Panc1 (cell line): ENCODE measurements around the gene ZBTB20. TPM values are rescaled to one million over a fixed set of nuclear protein-coding genes. Genes with fewer than 3 reads are reported as not detected.

Experiments used
- ATAC-seq: fragments of 200-7000 bp; cut with Tn5 transposase; 2 replicates; pipeline ENCODE4 v1.9.1; 2020; ENCODE audit warnings: mild to moderate bottlenecking, moderate library complexity
- BruUV-seq: library from RNA; stranded (reverse); fragments of 400-500 nt; replicated peaks from 2 replicates; lab custom pipeline; 2021; lab: Mats Ljungman, UMichigan
- CTCF ChIA-PET: fragments of 300-600 bp; sonication (Branson Sonifier 250); formaldehyde crosslinking; loops from one replicate; lab custom pipeline; 2022; ENCODE audit warnings: antibody characterized with exemption; lab: Charles Lee
- POLR2A ChIA-PET: fragments of 300-600 bp; sonication (Branson Sonifier 250); formaldehyde crosslinking; loops from one replicate; lab custom pipeline; 2022; ENCODE audit warnings: antibody characterized with exemption; lab: Charles Lee
- DNase-seq: peaks from one replicate; pipeline ENCODE4 v3.0.0-alpha.2; 2010; ENCODE audit warnings: low read depth, low spot score
- H3K27ac ChIP-seq: 2 replicates; pipeline ENCODE4 v1.5.1; 2011; ENCODE audit warnings: mild to moderate bottlenecking, low read length, inconsistent platforms
- H3K27me3 ChIP-seq: fragments of 200-500 bp; sonication (Bioruptor generic); 2 replicates; pipeline ENCODE4 v1.6.0; 2014; ENCODE audit warnings: low read length, inconsistent platforms; ENCODE audit not compliant: control insufficient read depth, insufficient read depth
- H3K36me3 ChIP-seq: fragments of 200-500 bp; sonication (Bioruptor generic); 2 replicates; pipeline ENCODE4 v1.5.1; 2014; ENCODE audit warnings: inconsistent platforms, mild to moderate bottlenecking, low read length, moderate library complexity; ENCODE audit not compliant: control insufficient read depth, insufficient read depth
- H3K4me1 ChIP-seq: 2 replicates; pipeline ENCODE4 v1.5.1; 2011; ENCODE audit warnings: inconsistent platforms, mild to moderate bottlenecking, low read length, moderate library complexity; ENCODE audit not compliant: control insufficient read depth, insufficient read depth
- H3K4me3 ChIP-seq, 2 experiments: 2 replicates each; pipeline ENCODE4 v1.5.1; 2011 to 2012; ENCODE audit warnings: low read depth in 2 of 2, low read length in 2 of 2, mild to moderate bottlenecking in 2 of 2, inconsistent platforms in 1 of 2, moderate library complexity in 1 of 2
- H3K9me3 ChIP-seq: fragments of 200-500 bp; sonication (Bioruptor generic); 2 replicates; pipeline ENCODE4 v1.5.1; 2014; ENCODE audit warnings: low read depth, mild to moderate bottlenecking, inconsistent platforms, low read length, moderate library complexity; ENCODE audit not compliant: control insufficient read depth, insufficient read depth
- POLR2AphosphoS5 ChIP-seq: IDR thresholded peaks from 2 replicates; pipeline ENCODE4 v1.6.1; 2012; ENCODE audit warnings: mild to moderate bottlenecking, low read depth, low read length, moderate library complexity
- SIN3A ChIP-seq: IDR thresholded peaks from 2 replicates; pipeline ENCODE4 v1.6.1; 2012; ENCODE audit warnings: low read depth, mild to moderate bottlenecking, low read length, moderate library complexity, borderline replicate concordance; ENCODE audit not compliant: insufficient read depth
- TCF7L2 ChIP-seq: IDR thresholded peaks from 2 replicates; pipeline ENCODE4 v1.6.1; 2011; ENCODE audit warnings: mild to moderate bottlenecking, low read depth, low read length, inconsistent platforms
- in situ Hi-C: cut with HindIII; loops from 2 replicates; pipeline ENCODE4 v1.10.0; 2016; ENCODE audit warnings: low sequenced_read_pairs, low pct_unique_long_range_greater_than_20kb
- intact Hi-C: fragments of 100-400 bp; cut with micrococcal nuclease; formaldehyde crosslinking; loops from one replicate; pipeline ENCODE4 v1.10.0; 2022; ENCODE audit not compliant: unreplicated experiment
- total RNA-seq: library from RNA; stranded (reverse); gene quantifications from one replicate; pipeline ENCODE4 v1.2.1, GENCODE V29; 2021; ENCODE audit not compliant: unreplicated experiment
- TF ChIP-seq, protein P1 (sequence below): fragments of 450-650 bp; IDR thresholded peaks from 2 replicates; pipeline ENCODE4 v1.5.1; 2017; ENCODE audit warnings: mild to moderate bottlenecking
- TF ChIP-seq, protein P2 (sequence below), 2 experiments: IDR thresholded peaks; 2 replicates each; pipeline ENCODE4 v1.6.1; 2011 to 2012; ENCODE audit warnings: low read depth in 2 of 2, control low read depth in 1 of 2, low read length in 1 of 2, mild to moderate bottlenecking in 1 of 2, moderate library complexity in 1 of 2; ENCODE audit not compliant: insufficient read depth in 1 of 2

ZBTB20 gene
- total RNA-seq, 1 experiment from 2014 or later = 4.1 TPM

DNA sequence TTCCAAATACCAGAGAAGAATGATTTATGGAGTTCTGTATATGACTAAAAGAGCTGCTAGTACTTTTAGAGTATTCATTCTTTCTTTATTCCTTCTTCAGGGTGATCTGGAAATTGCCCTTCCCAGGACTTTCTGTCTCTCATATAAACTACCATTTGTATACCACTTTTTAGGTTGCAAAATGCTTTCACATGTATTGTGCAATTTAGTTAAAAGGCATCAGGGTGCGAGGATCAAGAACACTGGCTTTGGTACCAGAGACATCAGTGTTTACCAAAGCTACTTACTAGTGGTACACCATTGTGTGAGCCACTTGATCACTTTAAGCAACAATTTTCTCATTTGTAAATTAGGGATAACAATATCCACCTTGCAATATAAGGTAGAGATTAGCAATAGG lies 601.9 kb downstream of the ZBTB20 start:
- Histone ChIP-seq H3K27me3 (no peaks in the 10 kb centered on the region), H3K9me3 (no peaks in the 10 kb centered on the region), H3K27ac (no peak overlapping the region), H3K4me3 (no peak overlapping the region), H3K36me3 (no peaks in the 10 kb centered on the region), H3K4me1 (no peaks in the 10 kb centered on the region)
- DNase-seq = no peak
- no TSS peak for BruUV-seq
- TF ChIP-seq TCF7L2 (no peak), POLR2AphosphoS5 (no peak), SIN3A (no peak)
- TF ChIP-seq, protein P1, sequence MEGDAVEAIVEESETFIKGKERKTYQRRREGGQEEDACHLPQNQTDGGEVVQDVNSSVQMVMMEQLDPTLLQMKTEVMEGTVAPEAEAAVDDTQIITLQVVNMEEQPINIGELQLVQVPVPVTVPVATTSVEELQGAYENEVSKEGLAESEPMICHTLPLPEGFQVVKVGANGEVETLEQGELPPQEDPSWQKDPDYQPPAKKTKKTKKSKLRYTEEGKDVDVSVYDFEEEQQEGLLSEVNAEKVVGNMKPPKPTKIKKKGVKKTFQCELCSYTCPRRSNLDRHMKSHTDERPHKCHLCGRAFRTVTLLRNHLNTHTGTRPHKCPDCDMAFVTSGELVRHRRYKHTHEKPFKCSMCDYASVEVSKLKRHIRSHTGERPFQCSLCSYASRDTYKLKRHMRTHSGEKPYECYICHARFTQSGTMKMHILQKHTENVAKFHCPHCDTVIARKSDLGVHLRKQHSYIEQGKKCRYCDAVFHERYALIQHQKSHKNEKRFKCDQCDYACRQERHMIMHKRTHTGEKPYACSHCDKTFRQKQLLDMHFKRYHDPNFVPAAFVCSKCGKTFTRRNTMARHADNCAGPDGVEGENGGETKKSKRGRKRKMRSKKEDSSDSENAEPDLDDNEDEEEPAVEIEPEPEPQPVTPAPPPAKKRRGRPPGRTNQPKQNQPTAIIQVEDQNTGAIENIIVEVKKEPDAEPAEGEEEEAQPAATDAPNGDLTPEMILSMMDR = no peak
- TF ChIP-seq, protein P2, sequence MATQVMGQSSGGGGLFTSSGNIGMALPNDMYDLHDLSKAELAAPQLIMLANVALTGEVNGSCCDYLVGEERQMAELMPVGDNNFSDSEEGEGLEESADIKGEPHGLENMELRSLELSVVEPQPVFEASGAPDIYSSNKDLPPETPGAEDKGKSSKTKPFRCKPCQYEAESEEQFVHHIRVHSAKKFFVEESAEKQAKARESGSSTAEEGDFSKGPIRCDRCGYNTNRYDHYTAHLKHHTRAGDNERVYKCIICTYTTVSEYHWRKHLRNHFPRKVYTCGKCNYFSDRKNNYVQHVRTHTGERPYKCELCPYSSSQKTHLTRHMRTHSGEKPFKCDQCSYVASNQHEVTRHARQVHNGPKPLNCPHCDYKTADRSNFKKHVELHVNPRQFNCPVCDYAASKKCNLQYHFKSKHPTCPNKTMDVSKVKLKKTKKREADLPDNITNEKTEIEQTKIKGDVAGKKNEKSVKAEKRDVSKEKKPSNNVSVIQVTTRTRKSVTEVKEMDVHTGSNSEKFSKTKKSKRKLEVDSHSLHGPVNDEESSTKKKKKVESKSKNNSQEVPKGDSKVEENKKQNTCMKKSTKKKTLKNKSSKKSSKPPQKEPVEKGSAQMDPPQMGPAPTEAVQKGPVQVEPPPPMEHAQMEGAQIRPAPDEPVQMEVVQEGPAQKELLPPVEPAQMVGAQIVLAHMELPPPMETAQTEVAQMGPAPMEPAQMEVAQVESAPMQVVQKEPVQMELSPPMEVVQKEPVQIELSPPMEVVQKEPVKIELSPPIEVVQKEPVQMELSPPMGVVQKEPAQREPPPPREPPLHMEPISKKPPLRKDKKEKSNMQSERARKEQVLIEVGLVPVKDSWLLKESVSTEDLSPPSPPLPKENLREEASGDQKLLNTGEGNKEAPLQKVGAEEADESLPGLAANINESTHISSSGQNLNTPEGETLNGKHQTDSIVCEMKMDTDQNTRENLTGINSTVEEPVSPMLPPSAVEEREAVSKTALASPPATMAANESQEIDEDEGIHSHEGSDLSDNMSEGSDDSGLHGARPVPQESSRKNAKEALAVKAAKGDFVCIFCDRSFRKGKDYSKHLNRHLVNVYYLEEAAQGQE (IDR thresholded peaks at IDR 0.05; ENCODE audit: insufficient read depth in 1 of 2, low read depth in 2 of 2, low read length in 1 of 2) = no peak
- CTCF ChIA-PET = no interaction called here
- intact Hi-C loops (no loop called here), in situ Hi-C loops (no loop called here)
- no peak for ATAC-seq
- POLR2A ChIA-PET = no interaction called here

DNA sequence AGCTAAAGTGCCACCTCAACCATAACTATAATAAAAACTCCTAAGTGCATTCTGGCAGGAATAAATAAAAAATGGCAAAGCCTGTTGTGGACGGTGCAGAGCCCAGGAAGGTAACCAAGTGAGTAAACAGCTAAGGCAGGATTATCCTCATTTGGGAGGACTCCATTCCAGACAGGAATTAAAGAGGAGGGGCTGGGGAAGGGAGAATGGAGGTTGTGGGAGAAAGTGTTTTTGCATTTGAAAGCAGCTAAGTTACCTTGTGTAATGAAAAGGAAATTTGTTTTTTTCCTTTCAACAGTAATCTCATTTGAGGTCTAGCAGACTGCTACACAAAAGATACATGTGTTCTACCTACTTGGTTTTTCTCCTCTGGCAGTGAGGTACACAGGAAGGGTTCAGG lies 604.7 kb downstream of the ZBTB20 start:
- ChIA-PET CTCF (no interaction called here), POLR2A (no interaction called here)
- H3K27ac ChIP-seq = no peak overlapping the region
- TF ChIP-seq SIN3A (no peak), POLR2AphosphoS5 (no peak), TCF7L2 (no peak)
- TF ChIP-seq, protein P2 (IDR thresholded peaks at IDR 0.05; ENCODE audit: insufficient read depth in 1 of 2, low read depth in 2 of 2, low read length in 1 of 2) = no peak
- TF ChIP-seq, protein P1 = no peak
- no TSS peak for BruUV-seq
- no peak for DNase-seq
- no peaks in the 10 kb centered on the region for H3K36me3 ChIP-seq
- intact Hi-C loops = no loop called here
- in situ Hi-C loops = no loop called here
- no peak for ATAC-seq
- H3K9me3 ChIP-seq = no peaks in the 10 kb centered on the region
- no peak overlapping the region for H3K4me3 ChIP-seq
- H3K27me3 ChIP-seq = no peaks in the 10 kb centered on the region
- no peaks in the 10 kb centered on the region for H3K4me1 ChIP-seq
